IMR-90 (cell line): Measurements from ENCODE around the gene NEUROD2. TPM values are rescaled to one million over a fixed set of nuclear protein-coding genes. Genes with fewer than 3 reads are reported as not detected.

Experiments
- ATAC-seq: fragments of 200-7000 bp; cut with Tn5 transposase; 2 replicates; pipeline ENCODE4 v1.9.1; 2020; ENCODE audit warnings: low read depth, mild to moderate bottlenecking, moderate library complexity
- BruUV-seq: library from RNA; stranded (reverse); fragments of 400-500 nt; replicated peaks from 2 replicates; lab custom pipeline; 2021; lab: Mats Ljungman, UMichigan
- CTCF ChIA-PET: fragments of 300-600 bp; formaldehyde crosslinking; extraction: SDS; loops from one replicate; lab custom pipeline; 2021; ENCODE audit warnings: antibody characterized with exemption; lab: Yijun Ruan, JAX
- POLR2A ChIA-PET: fragments of 300-600 bp; sonication (Branson Sonifier 250); formaldehyde crosslinking; loops from one replicate; lab custom pipeline; 2022; ENCODE audit warnings: antibody characterized with exemption; ENCODE audit not compliant: unreplicated experiment; lab: Charles Lee
- DNase-seq: peaks from one replicate; pipeline ENCODE4 v3.0.0; 2013
- H2AFZ ChIP-seq: replicated peaks from 2 replicates; pipeline ENCODE3; 2013; ENCODE audit warnings: low read length, mild to moderate bottlenecking; ENCODE audit not compliant: poor library complexity
- H2AK5ac ChIP-seq: 2 replicates; pipeline ENCODE4 v1.6.1; 2013; ENCODE audit warnings: low read depth, low read length, inconsistent platforms
- H2AK9ac ChIP-seq: replicated peaks from 2 replicates; pipeline ENCODE3; 2013; ENCODE audit warnings: mild to moderate bottlenecking, low read depth, low read length, moderate library complexity; ENCODE audit not compliant: poor library complexity
- H2BK120ac ChIP-seq: 2 replicates; pipeline ENCODE4 v1.6.1; 2013; ENCODE audit warnings: low read depth, low read length, inconsistent platforms
- H2BK15ac ChIP-seq: 3 replicates; pipeline ENCODE4 v1.6.1; 2013; ENCODE audit warnings: low read depth, low read length, inconsistent platforms
- H2BK20ac ChIP-seq: 2 replicates; pipeline ENCODE4 v1.6.1; 2013; ENCODE audit warnings: low read depth, mild to moderate bottlenecking, inconsistent platforms, low read length, moderate library complexity
- H2BK5ac ChIP-seq: 2 replicates; pipeline ENCODE4 v1.6.1; 2013; ENCODE audit warnings: mild to moderate bottlenecking, low read depth, low read length, inconsistent platforms; ENCODE audit not compliant: poor library complexity, severe bottlenecking
- H3K14ac ChIP-seq: replicated peaks from 2 replicates; pipeline ENCODE4 v1.6.1; 2013; ENCODE audit warnings: low read depth, low read length, inconsistent platforms
- H3K18ac ChIP-seq: 2 replicates; pipeline ENCODE4 v1.6.1; 2013; ENCODE audit warnings: low read depth, low read length, control low read depth
- H3K23ac ChIP-seq: 2 replicates; pipeline ENCODE4 v1.6.1; 2013; ENCODE audit warnings: low read depth, low read length, inconsistent platforms
- H3K27ac ChIP-seq: 2 replicates; pipeline ENCODE4 v1.5.1; 2013; ENCODE audit warnings: mild to moderate bottlenecking, control low read depth, low read length; ENCODE audit not compliant: insufficient read depth
- H3K27me3 ChIP-seq: 2 replicates; pipeline ENCODE4 v1.6.1; 2013; ENCODE audit warnings: low read length; ENCODE audit not compliant: control insufficient read depth, insufficient read depth
- H3K36me3 ChIP-seq: 2 replicates; pipeline ENCODE4 v1.6.1; 2013; ENCODE audit warnings: low read length, mixed read lengths; ENCODE audit not compliant: control insufficient read depth, insufficient read depth
- H3K4ac ChIP-seq: 2 replicates; pipeline ENCODE4 v1.6.1; 2013; ENCODE audit warnings: low read depth, low read length, inconsistent platforms
- H3K4me1 ChIP-seq: 2 replicates; pipeline ENCODE4 v1.6.1; 2013; ENCODE audit warnings: low read length, mixed read lengths; ENCODE audit not compliant: control insufficient read depth, insufficient read depth
- H3K4me2 ChIP-seq: 2 replicates; pipeline ENCODE4 v1.6.1; 2013; ENCODE audit warnings: low read depth, mild to moderate bottlenecking, control low read depth, low read length, moderate library complexity
- H3K4me3 ChIP-seq: 2 replicates; pipeline ENCODE4 v1.5.1; 2013; ENCODE audit warnings: low read depth, mild to moderate bottlenecking, control low read depth, low read length, moderate library complexity; ENCODE audit not compliant: insufficient read depth
- H3K56ac ChIP-seq: 2 replicates; pipeline ENCODE4 v1.6.1; 2013; ENCODE audit warnings: low read length, inconsistent platforms; ENCODE audit not compliant: insufficient read depth; ENCODE audit errors: extremely low read depth
- H3K79me1 ChIP-seq, 2 experiments: 2 replicates each; pipeline ENCODE4 v1.6.1; 2013; ENCODE audit warnings: low read length in 2 of 2, inconsistent platforms in 1 of 2, low read depth in 1 of 2
- H3K9ac ChIP-seq: 2 replicates; pipeline ENCODE4 v1.6.1; 2013; ENCODE audit warnings: low read depth, low read length, control low read depth
- H3K9me1 ChIP-seq: 2 replicates; pipeline ENCODE4 v1.6.1; 2013; ENCODE audit warnings: low read length, inconsistent platforms; ENCODE audit not compliant: insufficient read depth
- H3K9me3 ChIP-seq: 2 replicates; pipeline ENCODE4 v1.6.1; 2013; ENCODE audit warnings: low read length; ENCODE audit not compliant: control insufficient read depth, insufficient read depth
- H4K20me1 ChIP-seq: 2 replicates; pipeline ENCODE4 v1.6.1; 2013; ENCODE audit warnings: low read length, inconsistent platforms; ENCODE audit not compliant: insufficient read depth
- H4K5ac ChIP-seq: 2 replicates; pipeline ENCODE4 v1.6.1; 2013; ENCODE audit warnings: mild to moderate bottlenecking, low read depth, low read length, control low read depth
- H4K8ac ChIP-seq, 2 experiments: 2 replicates each; pipeline ENCODE4 v1.6.1; 2013; ENCODE audit warnings: low read depth in 2 of 2, low read length in 2 of 2, control low read depth in 1 of 2, inconsistent platforms in 1 of 2
- H4K91ac ChIP-seq: 2 replicates; pipeline ENCODE4 v1.6.1; 2013; ENCODE audit warnings: low read depth, low read length, inconsistent platforms; ENCODE audit not compliant: insufficient read depth
- CTCF ChIP-seq: conservative IDR thresholded peaks from 2 replicates; pipeline ENCODE4 v1.5.1; 2012; ENCODE audit warnings: mild to moderate bottlenecking, low read depth, low read length, improper control_type of control experiment
- MAZ ChIP-seq: IDR thresholded peaks from 2 replicates; pipeline ENCODE4 v1.6.1; 2012; ENCODE audit warnings: low read depth, mild to moderate bottlenecking, low read length, improper control_type of control experiment, moderate library complexity, borderline replicate concordance
- MXI1 ChIP-seq: IDR thresholded peaks from 2 replicates; pipeline ENCODE4 v1.6.1; 2012; ENCODE audit warnings: low read depth, mild to moderate bottlenecking, low read length, moderate library complexity, borderline replicate concordance
- RCOR1 ChIP-seq: IDR thresholded peaks from 2 replicates; pipeline ENCODE4 v1.6.1; 2012; ENCODE audit warnings: mild to moderate bottlenecking, low read length, improper control_type of control experiment; ENCODE audit not compliant: insufficient replicate concordance
- WGBS, 2 experiments: methylation state at CpG; one replicate each; pipeline versions ENCODE4 v1.1.5 to v1.1.7; 2013; ENCODE audit warnings: missing lambda C conversion rate in 2 of 2; ENCODE audit not compliant: insufficient read length in 1 of 2; ENCODE audit errors: extremely low coverage in 2 of 2; 5-methylcytosine and 5-hydroxymethylcytosine counted together
- dilution Hi-C: fragments of 300-500 bp; cut with HindIII; formaldehyde crosslinking; loops from one replicate; pipeline ENCODE4 v1.14.3; 2018; ENCODE audit warnings: low sequenced_read_pairs; ENCODE audit not compliant: unreplicated experiment
- in situ Hi-C: fragments of 300-500 bp; cut with MboI; formaldehyde crosslinking; loops from 3 replicates; pipeline ENCODE4 v1.14.3; 2019; ENCODE audit warnings: low sequenced_read_pairs, inconsistent platforms, mixed read lengths
- intact Hi-C: fragments of 100-400 bp; cut with micrococcal nuclease; formaldehyde crosslinking; loops from 2 replicates; pipeline ENCODE4 v1.10.0; 2022
- polyA plus RNA-seq, 3 experiments: library from polyadenylated mRNA; depleted of rRNA; stranded (reverse); fragments of >200 nt; gene quantifications; 2 replicates each; pipeline ENCODE4 v1.2.3, GENCODE V29; 2012; ENCODE audit warnings: low replicate concordance in 1 of 3
- total RNA-seq: library from RNA; depleted of rRNA; stranded (reverse); fragments of >200 nt; gene quantifications from 2 replicates; pipeline ENCODE4 v1.2.3, GENCODE V29; 2012

NEUROD2 gene
- total and polyA plus RNA-seq, 2 of the 4 experiments (the other 2 are of a cell fraction), result not detected

GRCh38 chr17:39636927-39637736, 29.4 kb upstream of the NEUROD2 start, which contains the start of gene STARD3:
Gene STARD3 (plus strand): TSS chr17:39637144. CDS start chr17:39653532, 16,388 bp downstream.
- ChIA-PET POLR2A (interaction anchor here (0.6 kb wide), 1 partner anchor 145 kb away, joined by 3 read pairs; no protein-coding TSS in a partner anchor), CTCF (interaction anchor here (2.9 kb wide), 1 partner anchor 15 kb away, joined by 11 read pairs; no protein-coding TSS in a partner anchor)
- Histone ChIP-seq H4K20me1 (peaks cover 20% of the 10 kb centered on the region; the same call in 1 of the 2 replicates), H2BK120ac (peak within 1 kb of the TSS; percentile 60; the same call in 1 of the 2 replicates), H3K9me1 (peaks cover 26% of the 10 kb centered on the region), H3K79me1 (peaks cover 15 to 59% of the 10 kb centered on the region in 2 experiments), H3K27me3 (peaks cover 9% of the 10 kb centered on the region), H2AK9ac (peak within 1 kb of the TSS; percentile 96), H3K4me3 (peak within 1 kb of the TSS; percentile 96), H3K56ac (peak within 1 kb of the TSS; percentile 71), H2BK15ac (no peak within 1 kb of the TSS), H3K14ac (peak within 1 kb of the TSS; percentile 94), H3K9me3 (no peaks in the 10 kb centered on the region), H3K9ac (peak within 1 kb of the TSS; percentile 92), H4K5ac (peak within 1 kb of the TSS; percentile 99), H3K23ac (peak within 1 kb of the TSS; percentile 79), H3K27ac (peak within 1 kb of the TSS; percentile 87), H2AK5ac (peak within 1 kb of the TSS; percentile 87), H2BK5ac (peak within 1 kb of the TSS; percentile 87), H3K18ac (peak within 1 kb of the TSS; percentile 50), H4K8ac (peak within 1 kb of the TSS; percentile 91 to 100), H4K91ac (peak within 1 kb of the TSS; percentile 83), H3K36me3 (no peaks in the 10 kb centered on the region), H2BK20ac (no peak within 1 kb of the TSS), H3K4me2 (peak within 1 kb of the TSS; percentile 100), H3K4me1 (peaks cover 24% of the 10 kb centered on the region), H3K4ac (peak within 1 kb of the TSS; percentile 93), H2AFZ (peak within 1 kb of the TSS; percentile 98)
- peak; percentile 30; the same call in 1 of the 2 replicates for TF ChIP-seq MAZ
- 0 out of 2 replicates have a peak, but pooled peaks have one; percentile 14 for TF ChIP-seq CTCF
- 0 out of 2 replicates have a peak, but pooled peaks have one; percentile 6 for TF ChIP-seq MXI1
- TF ChIP-seq RCOR1, result no peak
- DNase-seq, result peak; percentile 82
- intact Hi-C loops, result no loop called here
- dilution Hi-C loops, result no loop called here
- no TSS peak for BruUV-seq
- ATAC-seq, result peak; percentile 97
- in situ Hi-C loops, result no loop called here
- WGBS, 2 experiments, result 1% methylated on average over 32 of the region's 69 CpGs; no CpG with 5 or more reads in 1 of the 2 experiments
